HG03280 (cell line): ENCODE data around the gene ATRNL1.
A peak's percentile ranks its signal among the peaks of the same experiment; 100 is the strongest.
"Not testable (repeated sequence)": the region's sequence is repeated elsewhere in the genome, so short reads cannot be mapped to it uniquely, and the experiment has no call there.

Experiments used
- ATAC-seq: cut with Tn5 transposase; IDR thresholded peaks from one replicate; pipeline ENCODE4 v1.9.1; 2021; ENCODE audit warnings: mild to moderate bottlenecking, moderate library complexity; ENCODE audit not compliant: unreplicated experiment

The ATRNL1 gene

GRCh38 chr10:115173915-115174443 lies 80.8 kb downstream of the ATRNL1 start:
- ATAC-seq, result no peak

GRCh38 chr10:115207276-115207675 lies 114.1 kb downstream of the ATRNL1 start:
- not testable (repeated sequence) for ATAC-seq

GRCh38 chr10:115209133-115209532 lies 116.0 kb downstream of the ATRNL1 start:
- ATAC-seq, result peak; percentile 67

- ATAC-seq, result no peak
Observed at GRCh38 chr10:115214829-115215228, 121.7 kb downstream of the ATRNL1 start.

GRCh38 chr10:115219203-115219602 lies 126.0 kb downstream of the ATRNL1 start:
- ATAC-seq, result no peak

GRCh38 chr10:115222039-115222438 lies 128.9 kb downstream of the ATRNL1 start:
- no peak for ATAC-seq

- no peak for ATAC-seq
Observed at GRCh38 chr10:115239761-115240160, 146.6 kb downstream of the ATRNL1 start.

- no peak for ATAC-seq
Observed at GRCh38 chr10:115250784-115251183, 157.6 kb downstream of the ATRNL1 start.

- ATAC-seq, result not testable (repeated sequence)
Observed at GRCh38 chr10:115253765-115254164, 160.6 kb downstream of the ATRNL1 start.

- no peak for ATAC-seq
Observed at GRCh38 chr10:115272482-115272881, 179.3 kb downstream of the ATRNL1 start.

- ATAC-seq, result no peak
Observed at GRCh38 chr10:115278294-115278693, 185.1 kb downstream of the ATRNL1 start.

- ATAC-seq, result no peak
Observed at GRCh38 chr10:115295213-115295805, 202.1 kb downstream of the ATRNL1 start.

GRCh38 chr10:115300080-115300479 lies 206.9 kb downstream of the ATRNL1 start:
- no peak for ATAC-seq

GRCh38 chr10:115319669-115320068 lies 226.5 kb downstream of the ATRNL1 start:
- not testable (repeated sequence) for ATAC-seq

- ATAC-seq, result no peak
Observed at GRCh38 chr10:115321360-115321759, 228.2 kb downstream of the ATRNL1 start.

- no peak for ATAC-seq
Observed at GRCh38 chr10:115328331-115328730, 235.2 kb downstream of the ATRNL1 start.

- ATAC-seq, result no peak
Observed at GRCh38 chr10:115335366-115335765, 242.2 kb downstream of the ATRNL1 start.

GRCh38 chr10:115355162-115355760 lies 262.1 kb downstream of the ATRNL1 start:
- peak; percentile 85 for ATAC-seq

GRCh38 chr10:115367920-115368319 lies 274.8 kb downstream of the ATRNL1 start:
- not testable (repeated sequence) for ATAC-seq

GRCh38 chr10:115379064-115379463 lies 285.9 kb downstream of the ATRNL1 start:
- no peak for ATAC-seq

- ATAC-seq, result no peak
Observed at GRCh38 chr10:115384665-115385064, 291.5 kb downstream of the ATRNL1 start.

- ATAC-seq, result no peak
Observed at GRCh38 chr10:115390607-115391006, 297.4 kb downstream of the ATRNL1 start.

GRCh38 chr10:115398026-115398425 lies 304.9 kb downstream of the ATRNL1 start:
- no peak for ATAC-seq
